ENCODE data around the gene GPC3. TPM values are rescaled to one million over a fixed set of nuclear protein-coding genes. Genes with fewer than 3 reads are reported as not detected.

GPC3 gene
- total and polyA plus RNA-seq, 2 of the 4 experiments (the other 2 are of a cell fraction): not detected

DNA sequence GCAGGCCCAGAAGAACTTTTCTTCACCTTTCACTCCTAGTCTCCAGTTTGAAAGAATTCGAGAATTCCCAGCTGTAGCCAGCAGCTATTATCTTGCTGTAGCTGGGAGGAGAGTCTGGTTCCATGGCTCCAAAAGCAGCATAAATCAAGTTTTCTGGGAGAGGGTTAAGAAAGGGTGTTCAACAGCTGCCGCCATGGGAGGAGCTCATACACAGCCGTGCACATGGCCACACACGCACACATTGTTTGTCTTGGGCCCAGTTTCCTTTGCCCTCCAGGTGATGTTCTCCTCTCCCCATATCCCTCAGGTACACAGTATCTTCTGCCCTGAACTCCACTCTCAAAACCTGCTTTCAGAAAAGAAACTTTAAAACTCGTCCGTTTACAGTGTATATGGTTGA, 4.1 kb upstream of the GPC3 start:
- WGBS, 2 experiments (ENCODE audit: extremely low coverage in 2 of 2, insufficient read length in 1 of 2): 60% methylated on average over 1 of the region's 6 CpGs; no CpG with 5 or more reads in 1 of the 2 experiments
- H3K36me3 ChIP-seq (ENCODE audit: control insufficient read depth, insufficient read depth, low read length): no peaks in the 10 kb centered on the region
- no TSS peak for BruUV-seq (replicated peaks)
- H3K18ac ChIP-seq (ENCODE audit: low read depth, low read length): no peak overlapping the region
- H3K4ac ChIP-seq (ENCODE audit: low read depth, low read length): no peak overlapping the region
- H2AFZ ChIP-seq (replicated peaks; ENCODE audit: low read length, poor library complexity): no peak overlapping the region
- no peaks in the 10 kb centered on the region for H3K9me1 ChIP-seq (ENCODE audit: insufficient read depth, low read length)
- no peak overlapping the region for H2BK120ac ChIP-seq (ENCODE audit: low read depth, low read length)
- no peak overlapping the region for H3K23ac ChIP-seq (ENCODE audit: low read depth, low read length)
- H3K9ac ChIP-seq (ENCODE audit: low read depth, low read length): no peak overlapping the region
- peaks cover 3% of the 10 kb centered on the region; the same call in 1 of the 2 replicates for H3K9me3 ChIP-seq (ENCODE audit: control insufficient read depth, insufficient read depth, low read length)
- no peaks in the 10 kb centered on the region for H3K79me1 ChIP-seq (ENCODE audit: low read depth in 1 of 2, low read length in 2 of 2)
- in situ Hi-C loops (cut with MboI; ENCODE audit: low sequenced_read_pairs) (no loop called here), dilution Hi-C loops (cut with HindIII; ENCODE audit: low sequenced_read_pairs, unreplicated experiment) (no loop called here), intact Hi-C loops (cut with micrococcal nuclease) (no loop called here)
- no peaks in the 10 kb centered on the region for H4K20me1 ChIP-seq (ENCODE audit: insufficient read depth, low read length)
- H3K4me1 ChIP-seq (ENCODE audit: control insufficient read depth, insufficient read depth, low read length): no peaks in the 10 kb centered on the region
- H3K56ac ChIP-seq (ENCODE audit: extremely low read depth, insufficient read depth, low read length): no peak overlapping the region
- H3K4me2 ChIP-seq (ENCODE audit: low read depth, low read length): no peak overlapping the region
- H4K91ac ChIP-seq (ENCODE audit: insufficient read depth, low read depth, low read length): no peak overlapping the region
- H2BK5ac ChIP-seq (ENCODE audit: low read depth, low read length, poor library complexity, severe bottlenecking): no peak overlapping the region
- peaks cover 3% of the 10 kb centered on the region; the same call in 1 of the 2 replicates for H3K27me3 ChIP-seq (ENCODE audit: control insufficient read depth, insufficient read depth, low read length)
- H2BK20ac ChIP-seq (ENCODE audit: low read depth, low read length): no peak overlapping the region
- no peak overlapping the region for H3K14ac ChIP-seq (replicated peaks; ENCODE audit: low read depth, low read length)
- CTCF ChIA-PET: no interaction called here
- H3K27ac ChIP-seq (ENCODE audit: insufficient read depth, low read length): no peak overlapping the region
- ATAC-seq (ENCODE audit: low read depth): no peak
- no peak overlapping the region for H2BK15ac ChIP-seq (ENCODE audit: low read depth, low read length)
- no peak overlapping the region for H2AK5ac ChIP-seq (ENCODE audit: low read depth, low read length)
- no peak for DNase-seq
- H2AK9ac ChIP-seq (replicated peaks; ENCODE audit: low read depth, low read length, poor library complexity): no peak overlapping the region
- H4K8ac ChIP-seq (ENCODE audit: low read depth in 2 of 2, low read length in 2 of 2): no peak overlapping the region
- H4K5ac ChIP-seq (ENCODE audit: low read depth, low read length): no peak overlapping the region
- POLR2A ChIA-PET (ENCODE audit: unreplicated experiment): no interaction called here
- TF ChIP-seq CEBPB (IDR thresholded peaks at IDR 0.05; ENCODE audit: low read depth, low read length) (no peak), POLR2A (IDR thresholded peaks at IDR 0.05; ENCODE audit: low read depth, low read length) (no peak), MAFK (IDR thresholded peaks at IDR 0.05; ENCODE audit: low read depth, low read length) (no peak), MAZ (IDR thresholded peaks at IDR 0.05; ENCODE audit: borderline replicate concordance, low read depth, low read length) (no peak), RCOR1 (IDR thresholded peaks at IDR 0.05; ENCODE audit: insufficient replicate concordance, low read length) (no peak), RAD21 (IDR thresholded peaks at IDR 0.05; ENCODE audit: low read length) (no peak), CHD1 (IDR thresholded peaks at IDR 0.05; ENCODE audit: low read depth, low read length) (no peak), BHLHE40 (IDR thresholded peaks at IDR 0.05; ENCODE audit: low read depth, low read length) (no peak), NFE2L2 (IDR thresholded peaks at IDR 0.05; ENCODE audit: low read depth, low read length) (no peak), FOS (IDR thresholded peaks at IDR 0.05; ENCODE audit: low read depth, low read length) (no peak), MXI1 (IDR thresholded peaks at IDR 0.05; ENCODE audit: borderline replicate concordance, low read depth, low read length) (no peak)
- TF ChIP-seq, protein P1, sequence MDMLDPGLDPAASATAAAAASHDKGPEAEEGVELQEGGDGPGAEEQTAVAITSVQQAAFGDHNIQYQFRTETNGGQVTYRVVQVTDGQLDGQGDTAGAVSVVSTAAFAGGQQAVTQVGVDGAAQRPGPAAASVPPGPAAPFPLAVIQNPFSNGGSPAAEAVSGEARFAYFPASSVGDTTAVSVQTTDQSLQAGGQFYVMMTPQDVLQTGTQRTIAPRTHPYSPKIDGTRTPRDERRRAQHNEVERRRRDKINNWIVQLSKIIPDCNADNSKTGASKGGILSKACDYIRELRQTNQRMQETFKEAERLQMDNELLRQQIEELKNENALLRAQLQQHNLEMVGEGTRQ (IDR thresholded peaks at IDR 0.05; ENCODE audit: low read depth, low read length): no peak
- TF ChIP-seq, protein P2, sequence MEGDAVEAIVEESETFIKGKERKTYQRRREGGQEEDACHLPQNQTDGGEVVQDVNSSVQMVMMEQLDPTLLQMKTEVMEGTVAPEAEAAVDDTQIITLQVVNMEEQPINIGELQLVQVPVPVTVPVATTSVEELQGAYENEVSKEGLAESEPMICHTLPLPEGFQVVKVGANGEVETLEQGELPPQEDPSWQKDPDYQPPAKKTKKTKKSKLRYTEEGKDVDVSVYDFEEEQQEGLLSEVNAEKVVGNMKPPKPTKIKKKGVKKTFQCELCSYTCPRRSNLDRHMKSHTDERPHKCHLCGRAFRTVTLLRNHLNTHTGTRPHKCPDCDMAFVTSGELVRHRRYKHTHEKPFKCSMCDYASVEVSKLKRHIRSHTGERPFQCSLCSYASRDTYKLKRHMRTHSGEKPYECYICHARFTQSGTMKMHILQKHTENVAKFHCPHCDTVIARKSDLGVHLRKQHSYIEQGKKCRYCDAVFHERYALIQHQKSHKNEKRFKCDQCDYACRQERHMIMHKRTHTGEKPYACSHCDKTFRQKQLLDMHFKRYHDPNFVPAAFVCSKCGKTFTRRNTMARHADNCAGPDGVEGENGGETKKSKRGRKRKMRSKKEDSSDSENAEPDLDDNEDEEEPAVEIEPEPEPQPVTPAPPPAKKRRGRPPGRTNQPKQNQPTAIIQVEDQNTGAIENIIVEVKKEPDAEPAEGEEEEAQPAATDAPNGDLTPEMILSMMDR (conservative IDR thresholded peaks at IDR 0.05; ENCODE audit: low read depth, low read length): no peak
- TF ChIP-seq, protein P3, sequence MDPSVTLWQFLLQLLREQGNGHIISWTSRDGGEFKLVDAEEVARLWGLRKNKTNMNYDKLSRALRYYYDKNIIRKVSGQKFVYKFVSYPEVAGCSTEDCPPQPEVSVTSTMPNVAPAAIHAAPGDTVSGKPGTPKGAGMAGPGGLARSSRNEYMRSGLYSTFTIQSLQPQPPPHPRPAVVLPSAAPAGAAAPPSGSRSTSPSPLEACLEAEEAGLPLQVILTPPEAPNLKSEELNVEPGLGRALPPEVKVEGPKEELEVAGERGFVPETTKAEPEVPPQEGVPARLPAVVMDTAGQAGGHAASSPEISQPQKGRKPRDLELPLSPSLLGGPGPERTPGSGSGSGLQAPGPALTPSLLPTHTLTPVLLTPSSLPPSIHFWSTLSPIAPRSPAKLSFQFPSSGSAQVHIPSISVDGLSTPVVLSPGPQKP (IDR thresholded peaks at IDR 0.05; ENCODE audit: borderline replicate concordance, low read depth, low read length): no peak
- no peak overlapping the region for H3K4me3 ChIP-seq (ENCODE audit: insufficient read depth, low read depth, low read length)

Measured in IMR-90 (cell line).